WI38 (cell line): ENCODE results near the gene TUBGCP4.
"Not testable (repeated sequence)": the region's sequence is repeated elsewhere in the genome, so short reads cannot be mapped to it uniquely, and the experiment has no call there.

Experiments used
- H3K4me3 ChIP-seq: 2 replicates; pipeline ENCODE4 v1.5.1; 2011; ENCODE audit warnings: low read depth, mild to moderate bottlenecking, control low read depth, low read length
- TF ChIP-seq, protein P1 (sequence below): IDR thresholded peaks from 2 replicates; pipeline ENCODE4 v1.5.1; 2012; ENCODE audit warnings: low read depth, mild to moderate bottlenecking, control low read depth, low read length

TUBGCP4 gene

DNA sequence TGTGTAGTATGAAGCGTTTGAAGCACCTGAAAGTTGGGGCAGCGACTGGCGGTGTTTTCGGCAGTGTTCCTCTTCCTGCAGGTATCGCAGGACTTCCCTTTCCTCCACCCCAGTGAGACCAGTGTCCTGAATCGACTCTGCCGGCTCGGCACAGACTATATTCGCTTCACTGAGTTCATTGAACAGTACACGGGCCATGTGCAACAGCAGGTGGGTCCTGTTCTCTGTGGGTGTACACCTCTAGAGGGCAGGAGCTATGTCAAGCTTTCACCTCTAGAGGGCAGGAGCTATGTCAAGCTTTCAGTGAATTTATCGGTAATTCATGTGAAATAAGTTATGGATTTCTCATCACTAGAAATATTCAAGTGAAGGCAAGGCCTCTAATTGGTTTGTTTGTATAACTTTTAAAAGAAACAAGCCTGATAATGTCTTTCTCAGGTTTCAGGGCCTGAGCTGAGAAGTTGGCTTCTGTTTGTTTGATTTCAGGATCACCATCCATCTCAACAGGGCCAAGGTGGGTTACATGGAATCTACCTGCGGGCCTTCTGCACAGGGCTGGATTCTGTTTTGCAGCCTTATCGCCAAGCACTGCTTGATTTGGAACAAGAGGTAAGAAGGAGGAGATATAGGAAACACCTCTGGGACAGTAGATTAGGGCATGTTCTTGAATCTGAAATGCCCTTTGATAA is 5.3 kb downstream of the TUBGCP4 start:
- TF ChIP-seq, protein P1, sequence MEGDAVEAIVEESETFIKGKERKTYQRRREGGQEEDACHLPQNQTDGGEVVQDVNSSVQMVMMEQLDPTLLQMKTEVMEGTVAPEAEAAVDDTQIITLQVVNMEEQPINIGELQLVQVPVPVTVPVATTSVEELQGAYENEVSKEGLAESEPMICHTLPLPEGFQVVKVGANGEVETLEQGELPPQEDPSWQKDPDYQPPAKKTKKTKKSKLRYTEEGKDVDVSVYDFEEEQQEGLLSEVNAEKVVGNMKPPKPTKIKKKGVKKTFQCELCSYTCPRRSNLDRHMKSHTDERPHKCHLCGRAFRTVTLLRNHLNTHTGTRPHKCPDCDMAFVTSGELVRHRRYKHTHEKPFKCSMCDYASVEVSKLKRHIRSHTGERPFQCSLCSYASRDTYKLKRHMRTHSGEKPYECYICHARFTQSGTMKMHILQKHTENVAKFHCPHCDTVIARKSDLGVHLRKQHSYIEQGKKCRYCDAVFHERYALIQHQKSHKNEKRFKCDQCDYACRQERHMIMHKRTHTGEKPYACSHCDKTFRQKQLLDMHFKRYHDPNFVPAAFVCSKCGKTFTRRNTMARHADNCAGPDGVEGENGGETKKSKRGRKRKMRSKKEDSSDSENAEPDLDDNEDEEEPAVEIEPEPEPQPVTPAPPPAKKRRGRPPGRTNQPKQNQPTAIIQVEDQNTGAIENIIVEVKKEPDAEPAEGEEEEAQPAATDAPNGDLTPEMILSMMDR: peak; percentile 84
- no peak overlapping the region for H3K4me3 ChIP-seq

DNA sequence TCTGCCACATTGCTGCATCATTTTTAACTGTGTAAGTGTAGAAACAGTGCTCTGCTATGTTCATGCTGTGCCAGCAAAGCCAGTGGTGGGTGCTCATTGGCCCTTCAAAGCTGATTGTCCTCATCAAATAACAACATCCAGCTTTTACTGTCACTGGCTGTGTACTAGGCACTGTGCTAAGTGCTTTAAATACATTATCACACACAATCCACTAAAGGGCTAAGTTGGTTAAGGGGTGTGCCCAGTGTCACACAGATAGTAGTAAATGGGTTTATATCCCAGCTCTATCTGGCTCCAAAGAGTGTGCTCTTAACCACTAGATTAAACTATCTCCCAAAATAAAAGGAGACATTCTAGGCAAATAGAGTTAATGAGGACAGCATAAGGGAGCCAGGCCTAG is 7.7 kb downstream of the TUBGCP4 start:
- TF ChIP-seq, protein P1: no peak
- no peak overlapping the region for H3K4me3 ChIP-seq

DNA sequence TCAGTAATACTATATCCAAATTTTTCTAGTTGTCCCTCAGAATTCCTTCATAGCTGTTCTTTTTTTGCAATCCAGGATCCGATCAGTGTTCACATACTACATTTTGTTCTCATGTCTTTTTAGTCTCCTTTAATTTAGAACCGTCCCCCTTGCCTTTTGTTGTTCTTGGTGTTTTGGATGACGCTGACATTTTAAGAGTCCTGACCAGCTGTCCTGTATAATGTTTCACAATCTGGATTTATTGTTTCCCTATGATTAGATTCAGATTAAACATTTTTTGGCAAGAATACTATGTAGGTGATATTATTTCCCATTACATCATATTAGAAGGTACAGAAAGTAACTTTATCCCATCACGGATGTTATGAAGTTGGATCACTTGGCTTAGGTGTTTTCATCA is 11.4 kb downstream of the TUBGCP4 start:
- TF ChIP-seq, protein P1: no peak
- no peak overlapping the region for H3K4me3 ChIP-seq

DNA sequence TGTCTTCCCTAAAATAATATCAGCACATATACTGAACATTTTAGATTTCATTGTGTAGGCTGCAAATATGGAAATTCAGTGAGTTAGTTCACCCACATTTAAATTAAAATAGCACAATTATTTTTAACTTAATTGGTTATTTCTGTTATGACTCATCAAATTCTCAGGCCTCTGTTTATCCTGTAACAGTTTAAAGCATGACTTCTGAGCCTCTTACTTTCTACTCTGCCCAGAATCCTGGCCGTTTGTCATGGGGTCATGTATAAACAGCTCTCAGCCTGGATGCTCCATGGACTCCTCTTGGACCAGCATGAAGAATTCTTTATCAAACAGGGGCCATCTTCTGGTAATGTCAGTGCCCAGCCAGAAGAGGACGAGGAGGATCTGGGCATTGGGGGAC is 12.2 kb downstream of the TUBGCP4 start:
- H3K4me3 ChIP-seq: no peak overlapping the region
- TF ChIP-seq, protein P1: no peak

DNA sequence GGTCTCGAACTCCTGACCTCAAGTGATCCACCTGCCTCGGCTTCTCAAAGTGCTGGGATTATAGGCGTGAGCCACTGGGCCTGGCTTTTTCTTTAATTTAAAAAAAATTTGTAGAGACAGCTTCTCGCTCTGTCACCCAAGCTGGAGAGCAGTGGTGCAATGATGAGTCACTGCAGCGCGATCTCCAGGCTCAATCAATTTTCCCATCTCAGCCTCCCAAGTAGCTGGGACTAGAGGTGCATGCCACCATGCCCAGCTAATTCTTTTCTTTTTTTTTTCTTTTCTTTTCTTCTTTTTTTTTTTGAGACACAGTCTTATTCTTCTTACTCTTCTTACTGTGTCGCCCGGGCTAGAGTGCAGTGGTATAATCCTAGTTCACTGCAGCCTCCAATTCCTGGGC is 19.8 kb downstream of the TUBGCP4 start:
- TF ChIP-seq, protein P1: no peak
- H3K4me3 ChIP-seq: no peak overlapping the region

DNA sequence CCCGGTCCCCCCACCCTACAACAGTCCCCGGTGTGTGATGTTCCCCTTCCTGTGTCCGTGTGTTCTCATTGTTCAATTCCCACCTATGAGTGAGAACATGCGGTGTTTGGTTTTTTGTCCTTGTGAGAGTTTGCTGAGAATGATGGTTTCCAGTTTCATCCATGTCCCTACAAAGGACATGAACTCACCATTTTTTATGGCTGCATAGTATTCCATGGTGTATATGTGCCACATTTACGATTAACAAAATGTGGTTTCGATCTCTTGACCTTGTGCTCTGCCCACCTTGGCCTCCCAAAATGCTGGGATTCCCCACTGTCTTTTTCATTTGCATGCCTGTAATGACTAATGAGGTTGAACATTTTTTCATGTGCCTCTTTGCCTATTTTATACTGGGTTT is 22.7 kb downstream of the TUBGCP4 start:
- not testable (repeated sequence) for H3K4me3 ChIP-seq

DNA sequence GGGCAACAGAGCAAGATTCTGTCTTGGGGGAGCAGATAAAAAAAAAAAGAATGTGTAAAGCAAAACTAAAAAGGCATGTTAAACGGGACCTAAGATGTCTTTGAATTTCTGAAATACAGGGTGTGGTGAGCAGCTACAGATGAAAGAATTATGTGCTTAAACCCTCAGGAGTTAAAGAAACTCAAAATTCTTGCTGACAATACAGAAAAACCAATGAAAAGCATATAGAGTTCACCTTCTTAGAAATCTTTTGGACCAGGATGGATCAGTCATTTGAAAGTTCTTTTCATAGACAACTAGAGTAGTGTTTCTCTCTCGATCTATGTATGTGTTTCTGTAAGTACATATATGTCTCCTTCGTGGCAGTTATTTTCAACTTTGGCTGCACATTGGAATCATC is 31.4 kb downstream of the TUBGCP4 start:
- H3K4me3 ChIP-seq: no peak overlapping the region
- TF ChIP-seq, protein P1: no peak

DNA sequence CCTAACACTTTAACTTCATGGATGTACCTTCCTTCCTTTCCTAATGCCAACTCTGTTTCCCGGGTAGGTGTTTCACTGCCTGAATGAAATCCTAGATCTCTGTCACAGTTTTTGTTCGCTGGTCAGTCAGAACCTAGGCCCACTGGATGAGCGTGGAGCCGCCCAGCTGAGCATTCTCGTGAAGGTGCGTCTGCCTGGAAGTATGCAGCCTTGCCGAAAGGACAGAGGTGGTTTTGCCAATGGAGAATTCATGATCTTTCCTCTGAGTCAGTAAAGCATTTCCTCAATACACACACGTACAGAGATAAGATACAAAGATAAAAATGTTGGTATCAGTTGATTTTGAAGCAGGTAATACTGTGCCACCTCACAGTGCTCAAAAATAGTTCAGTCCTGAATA is 32.7 kb downstream of the TUBGCP4 start:
- TF ChIP-seq, protein P1: no peak
- no peak overlapping the region for H3K4me3 ChIP-seq
